Calu3 (cell line): ENCODE data around the gene STRIP1. TPM values are rescaled to one million over a fixed set of nuclear protein-coding genes. Genes with fewer than 3 reads are reported as not detected.

Experiments
- BruUV-seq: library from RNA; stranded (reverse); fragments of 400-500 nt; replicated peaks from 2 replicates; lab custom pipeline; 2021; lab: Mats Ljungman, UMichigan
- CTCF ChIA-PET: fragments of 300-600 bp; sonication (Branson Sonifier 250); formaldehyde crosslinking; loops from one replicate; lab custom pipeline; 2022; ENCODE audit warnings: antibody characterized with exemption; lab: Charles Lee
- DNase-seq: peaks from one replicate; pipeline ENCODE4 v3.0.0; 2022
- H3K27ac Mint-ChIP-seq: one replicate; pipeline ENCODE4 v1.8.0; 2022; ENCODE audit warnings: mixed read lengths; ENCODE audit not compliant: unreplicated experiment
- H3K27me3 Mint-ChIP-seq: one replicate; pipeline ENCODE4 v1.8.0; 2022; ENCODE audit warnings: mixed read lengths; ENCODE audit not compliant: unreplicated experiment
- H3K36me3 Mint-ChIP-seq: one replicate; pipeline ENCODE4 v1.8.0; 2022; ENCODE audit warnings: mild to moderate bottlenecking, moderate library complexity, mixed read lengths; ENCODE audit not compliant: insufficient read depth, unreplicated experiment
- H3K4me1 Mint-ChIP-seq: one replicate; pipeline ENCODE4 v1.8.0; 2022; ENCODE audit warnings: mild to moderate bottlenecking, low read depth, mixed read lengths; ENCODE audit not compliant: unreplicated experiment
- H3K4me3 Mint-ChIP-seq: one replicate; pipeline ENCODE4 v1.8.0; 2022; ENCODE audit warnings: mild to moderate bottlenecking, low read depth, moderate library complexity, mixed read lengths; ENCODE audit not compliant: unreplicated experiment
- H3K9me3 Mint-ChIP-seq: one replicate; pipeline ENCODE4 v1.8.0; 2022; ENCODE audit warnings: low read depth, mixed read lengths; ENCODE audit not compliant: unreplicated experiment
- intact Hi-C: fragments of 100-400 bp; cut with micrococcal nuclease; formaldehyde crosslinking; loops from one replicate; pipeline ENCODE4 v1.10.0; 2022; ENCODE audit not compliant: unreplicated experiment
- total RNA-seq: library from RNA; stranded (reverse); gene quantifications from 2 replicates; pipeline ENCODE4 v1.2.3, GENCODE V29; 2022
- TF ChIP-seq, protein P1 (sequence below): fragments of 200-600 bp; IDR thresholded peaks from one replicate; pipeline ENCODE4 v1.8.0; 2022; ENCODE audit warnings: antibody characterized with exemption; ENCODE audit not compliant: unreplicated experiment

STRIP1 gene
- total RNA-seq, 1 experiment from 2014 or later = 27.5 TPM

DNA sequence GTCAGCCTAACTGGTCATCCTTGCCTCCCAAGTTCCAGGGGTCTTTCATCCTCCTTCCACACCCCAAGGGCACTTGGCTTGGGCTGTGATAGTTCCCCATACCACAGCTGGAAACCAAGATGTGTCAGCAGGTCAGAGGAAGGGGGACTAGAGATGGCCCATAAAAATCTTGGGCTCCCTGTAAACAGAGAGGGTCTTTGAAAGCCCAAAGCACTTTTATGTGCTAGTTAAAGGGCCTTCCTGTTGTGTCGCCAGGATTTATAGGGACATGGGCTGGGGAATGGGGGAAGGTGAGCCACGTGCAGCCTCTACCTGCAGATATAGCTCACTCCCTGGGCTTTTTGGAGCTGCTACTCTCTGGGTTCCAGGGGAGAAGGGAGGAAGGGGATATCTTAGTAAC lies 65.9 kb downstream of the STRIP1 start:
- intact Hi-C loops = no loop called here
- Mint-ChIP-seq H3K27me3 (peaks cover 59% of the 10 kb centered on the region), H3K4me1 (peaks cover 8% of the 10 kb centered on the region), H3K36me3 (no peaks in the 10 kb centered on the region), H3K27ac (no peak overlapping the region), H3K9me3 (no peaks in the 10 kb centered on the region), H3K4me3 (no peak overlapping the region)
- CTCF ChIA-PET = interaction anchor here (1.2 to 1.6 kb wide), 2 partner anchors 9 to 12 kb away, joined by 4 read pairs; no protein-coding TSS in a partner anchor
- BruUV-seq = no TSS peak
- no peak for DNase-seq
- TF ChIP-seq, protein P1, sequence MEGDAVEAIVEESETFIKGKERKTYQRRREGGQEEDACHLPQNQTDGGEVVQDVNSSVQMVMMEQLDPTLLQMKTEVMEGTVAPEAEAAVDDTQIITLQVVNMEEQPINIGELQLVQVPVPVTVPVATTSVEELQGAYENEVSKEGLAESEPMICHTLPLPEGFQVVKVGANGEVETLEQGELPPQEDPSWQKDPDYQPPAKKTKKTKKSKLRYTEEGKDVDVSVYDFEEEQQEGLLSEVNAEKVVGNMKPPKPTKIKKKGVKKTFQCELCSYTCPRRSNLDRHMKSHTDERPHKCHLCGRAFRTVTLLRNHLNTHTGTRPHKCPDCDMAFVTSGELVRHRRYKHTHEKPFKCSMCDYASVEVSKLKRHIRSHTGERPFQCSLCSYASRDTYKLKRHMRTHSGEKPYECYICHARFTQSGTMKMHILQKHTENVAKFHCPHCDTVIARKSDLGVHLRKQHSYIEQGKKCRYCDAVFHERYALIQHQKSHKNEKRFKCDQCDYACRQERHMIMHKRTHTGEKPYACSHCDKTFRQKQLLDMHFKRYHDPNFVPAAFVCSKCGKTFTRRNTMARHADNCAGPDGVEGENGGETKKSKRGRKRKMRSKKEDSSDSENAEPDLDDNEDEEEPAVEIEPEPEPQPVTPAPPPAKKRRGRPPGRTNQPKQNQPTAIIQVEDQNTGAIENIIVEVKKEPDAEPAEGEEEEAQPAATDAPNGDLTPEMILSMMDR = no peak

DNA sequence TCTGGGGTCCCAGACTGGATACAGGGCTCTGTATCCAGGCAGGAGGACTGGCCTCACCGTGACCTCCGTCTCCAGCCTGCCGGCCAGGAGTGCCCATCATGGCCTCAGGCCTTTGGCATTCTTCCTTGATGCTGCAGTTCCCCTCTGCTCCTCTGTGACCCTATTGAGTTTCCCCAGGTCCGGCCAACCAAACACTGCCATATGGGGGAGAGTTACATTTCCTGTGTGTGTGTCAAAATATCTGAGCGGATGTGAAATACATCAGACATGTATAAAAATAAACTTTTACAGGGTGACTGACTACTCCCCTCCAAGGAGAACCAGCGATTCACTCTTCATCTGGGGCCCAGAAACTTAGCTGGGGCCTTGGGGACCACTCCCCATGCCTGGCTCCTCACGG lies 67.7 kb downstream of the STRIP1 start:
- BruUV-seq = no TSS peak
- TF ChIP-seq, protein P1 = no peak
- Mint-ChIP-seq H3K4me1 (peaks cover 8% of the 10 kb centered on the region), H3K36me3 (peaks cover under 1% of the 10 kb centered on the region), H3K27me3 (peaks cover 54% of the 10 kb centered on the region), H3K4me3 (no peak overlapping the region), H3K9me3 (no peaks in the 10 kb centered on the region), H3K27ac (no peak overlapping the region)
- DNase-seq = no peak
- intact Hi-C loops = no loop called here
- CTCF ChIA-PET = interaction anchor here (0.6 to 1.9 kb wide), 2 partner anchors 14 to 342 kb away, joined by 5 to 7 read pairs; no protein-coding TSS in a partner anchor

Other genes starting within 250 kb of the STRIP1 start
- 10.8 and 11.1 TPM in 2 replicates for gene CSF1, start 123.8 kb upstream of the STRIP1 start, total RNA-seq
- gene AHCYL1, start 49.9 kb upstream of the STRIP1 start, total RNA-seq = 54.2 and 56.5 TPM in 2 replicates
- gene ALX3, start 36.0 kb downstream of the STRIP1 start, total RNA-seq = not detected in 2 replicates
- gene UBL4B, start 77.8 kb downstream of the STRIP1 start, total RNA-seq = not detected in 2 replicates
- 0.20 and 0.24 TPM in 2 replicates for gene SLC6A17, start 115.9 kb downstream of the STRIP1 start, total RNA-seq
- gene KCNC4, start 175.7 kb downstream of the STRIP1 start, total RNA-seq = 16.0 and 24.3 TPM in 2 replicates